ENCODE results near the gene MUC5AC.

Gene MUC5AC

DNA sequence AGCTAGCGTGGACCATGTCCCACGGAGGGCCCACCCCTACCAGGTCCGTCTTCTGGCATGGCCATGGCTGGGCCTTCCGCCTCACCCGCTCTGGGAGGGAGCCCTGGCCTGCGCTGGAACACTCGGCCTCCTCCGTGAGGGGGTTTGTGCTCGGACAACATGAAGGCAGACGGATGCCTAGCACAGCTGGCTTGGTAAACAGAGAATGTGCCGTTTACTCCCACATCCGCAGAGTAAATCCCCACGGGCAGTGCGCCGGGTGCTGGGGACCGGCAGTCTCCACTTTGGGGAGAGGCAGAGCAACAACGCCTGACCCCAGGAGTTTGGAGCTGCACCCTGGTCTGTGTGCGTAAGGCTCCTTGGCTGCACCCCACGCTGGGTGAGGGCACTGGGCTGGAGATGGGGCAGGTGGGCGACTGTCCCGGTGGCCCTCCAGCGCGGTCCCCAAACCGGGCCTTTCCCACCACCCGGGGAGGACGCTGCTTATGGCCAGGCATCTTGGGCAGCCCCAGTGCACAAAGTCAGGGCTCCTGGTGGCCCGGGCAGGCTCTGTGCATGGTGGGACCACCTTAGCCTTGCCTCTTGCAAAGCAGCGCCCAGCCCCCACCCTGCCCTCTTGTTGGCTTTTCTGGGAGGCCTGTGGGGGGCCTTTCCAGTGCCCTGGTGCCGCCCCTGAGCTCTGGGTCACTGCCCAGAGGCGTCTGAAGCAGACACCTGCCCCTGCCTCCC, 30.7 kb upstream of the MUC5AC start:
- TF ChIP-seq, protein P1, sequence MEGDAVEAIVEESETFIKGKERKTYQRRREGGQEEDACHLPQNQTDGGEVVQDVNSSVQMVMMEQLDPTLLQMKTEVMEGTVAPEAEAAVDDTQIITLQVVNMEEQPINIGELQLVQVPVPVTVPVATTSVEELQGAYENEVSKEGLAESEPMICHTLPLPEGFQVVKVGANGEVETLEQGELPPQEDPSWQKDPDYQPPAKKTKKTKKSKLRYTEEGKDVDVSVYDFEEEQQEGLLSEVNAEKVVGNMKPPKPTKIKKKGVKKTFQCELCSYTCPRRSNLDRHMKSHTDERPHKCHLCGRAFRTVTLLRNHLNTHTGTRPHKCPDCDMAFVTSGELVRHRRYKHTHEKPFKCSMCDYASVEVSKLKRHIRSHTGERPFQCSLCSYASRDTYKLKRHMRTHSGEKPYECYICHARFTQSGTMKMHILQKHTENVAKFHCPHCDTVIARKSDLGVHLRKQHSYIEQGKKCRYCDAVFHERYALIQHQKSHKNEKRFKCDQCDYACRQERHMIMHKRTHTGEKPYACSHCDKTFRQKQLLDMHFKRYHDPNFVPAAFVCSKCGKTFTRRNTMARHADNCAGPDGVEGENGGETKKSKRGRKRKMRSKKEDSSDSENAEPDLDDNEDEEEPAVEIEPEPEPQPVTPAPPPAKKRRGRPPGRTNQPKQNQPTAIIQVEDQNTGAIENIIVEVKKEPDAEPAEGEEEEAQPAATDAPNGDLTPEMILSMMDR (IDR thresholded peaks at IDR 0.05): no peak

DNA sequence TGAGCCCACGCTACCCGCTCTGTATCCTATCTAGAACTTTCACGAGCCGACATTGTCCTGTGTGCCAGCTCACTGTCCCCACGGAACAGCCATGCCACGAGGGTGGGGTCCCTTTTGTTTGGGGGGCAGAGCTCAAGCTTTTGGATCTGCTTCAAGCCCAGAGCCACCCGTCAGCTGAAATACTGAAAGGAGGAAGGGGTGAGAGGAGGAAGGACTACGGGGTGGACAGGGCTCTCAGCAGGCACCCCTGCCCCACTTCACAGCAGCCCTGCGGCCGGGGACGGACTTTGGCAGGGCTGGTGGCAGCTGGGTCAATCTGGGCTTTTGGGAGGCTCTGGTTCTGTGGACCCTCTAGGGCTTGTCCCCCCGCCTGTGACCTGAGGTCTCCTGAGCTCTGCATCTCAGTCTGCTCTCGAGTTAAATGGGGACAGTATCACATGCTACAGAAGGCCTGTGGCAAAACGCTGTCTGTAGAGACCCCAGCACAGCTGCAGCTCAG, 30.0 kb upstream of the MUC5AC start:
- TF ChIP-seq, protein P1 (IDR thresholded peaks at IDR 0.05): no peak

DNA sequence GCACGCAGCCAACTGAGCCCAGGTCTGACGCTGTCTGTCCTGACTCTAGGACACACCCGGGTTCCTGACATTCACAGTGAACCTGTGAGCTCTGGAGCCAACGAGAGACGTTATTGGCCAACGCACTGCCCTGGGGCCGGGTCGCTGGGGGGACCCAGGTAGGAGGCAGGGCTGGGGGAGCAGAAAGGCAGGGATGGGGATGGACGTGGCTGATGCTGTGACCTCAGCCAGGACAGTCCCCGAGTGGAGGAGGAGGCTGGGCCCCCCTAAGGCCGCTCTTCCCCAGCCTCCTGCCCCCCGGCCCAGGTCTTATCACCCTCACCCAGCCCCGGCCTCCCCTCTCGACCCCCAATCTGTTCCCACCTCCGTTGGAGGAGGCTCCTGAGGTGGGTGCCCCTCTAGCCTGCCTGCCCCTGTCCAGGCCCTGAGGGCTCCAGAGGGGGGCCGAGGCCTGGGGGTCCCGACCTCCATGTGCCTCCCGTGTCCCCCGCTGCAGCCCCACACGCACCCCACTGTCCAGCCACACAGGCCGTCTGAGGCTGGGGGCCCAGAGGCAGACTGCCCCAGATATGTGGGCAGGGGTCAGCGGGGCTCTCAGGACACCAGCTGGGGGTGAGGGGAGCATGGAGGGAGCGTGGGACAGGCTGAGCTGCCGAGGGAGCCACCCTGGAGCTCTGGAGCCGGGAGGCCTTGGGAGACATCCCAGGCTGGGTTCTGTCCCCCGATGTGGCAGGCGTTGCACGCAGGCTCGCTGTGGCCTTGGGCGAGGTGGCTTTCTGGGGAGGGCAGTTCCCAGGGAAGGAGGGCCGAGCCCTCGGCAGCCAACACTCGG, 29.2 kb upstream of the MUC5AC start:
- TF ChIP-seq, protein P1 (IDR thresholded peaks at IDR 0.05): no peak

DNA sequence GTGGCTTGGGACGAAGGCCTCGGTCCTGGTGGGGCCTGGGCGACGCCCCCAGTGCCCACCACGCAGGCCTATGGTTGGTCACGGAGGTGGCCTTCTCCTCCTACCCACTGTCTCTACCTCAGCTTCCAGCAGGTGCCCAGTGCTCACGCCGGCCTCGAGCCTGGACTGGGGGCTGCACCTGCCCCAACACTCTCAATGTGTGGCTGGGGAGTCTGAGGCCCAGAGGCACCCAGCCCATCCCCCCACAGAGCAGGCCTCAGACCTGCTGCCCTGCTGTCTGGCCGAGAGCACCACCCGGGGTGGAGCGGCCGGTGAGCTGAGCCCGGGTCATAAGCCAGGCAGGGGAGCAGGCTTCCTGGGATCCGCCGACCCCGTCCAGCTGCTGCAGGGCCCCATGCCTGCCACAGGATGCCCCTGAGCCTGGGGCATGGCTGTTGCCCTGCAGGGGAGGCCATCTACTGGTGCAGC, 28.6 kb upstream of the MUC5AC start:
- TF ChIP-seq, protein P1 (IDR thresholded peaks at IDR 0.05): no peak

DNA sequence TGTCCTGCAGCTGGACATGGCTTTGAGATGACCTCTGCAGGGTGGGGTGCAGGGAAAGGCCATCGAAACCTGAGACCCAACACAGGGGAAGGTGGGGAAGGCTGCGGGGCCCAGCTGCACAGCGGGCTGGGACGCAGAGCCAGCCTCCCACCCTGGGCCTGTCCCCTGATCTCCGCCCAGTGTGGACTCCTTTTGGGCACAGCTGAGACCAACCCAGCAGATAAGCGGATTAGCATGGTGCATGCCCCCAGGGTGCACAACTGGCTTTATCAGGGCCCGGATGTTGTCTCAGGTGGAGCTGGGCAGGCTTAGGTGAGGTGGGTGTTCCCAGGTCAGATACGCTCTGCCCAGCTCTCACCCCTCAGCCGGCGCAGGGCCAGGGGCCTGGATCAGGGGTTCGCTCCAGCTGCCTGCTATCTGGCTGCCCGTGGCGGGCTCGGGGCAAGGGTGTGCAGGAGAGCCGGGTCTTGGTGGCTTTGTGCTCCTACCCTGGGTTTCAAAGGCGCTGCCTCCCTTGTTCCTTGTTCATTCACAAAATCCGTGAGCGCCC, 28.1 kb upstream of the MUC5AC start:
- TF ChIP-seq, protein P1 (IDR thresholded peaks at IDR 0.05): no peak

DNA sequence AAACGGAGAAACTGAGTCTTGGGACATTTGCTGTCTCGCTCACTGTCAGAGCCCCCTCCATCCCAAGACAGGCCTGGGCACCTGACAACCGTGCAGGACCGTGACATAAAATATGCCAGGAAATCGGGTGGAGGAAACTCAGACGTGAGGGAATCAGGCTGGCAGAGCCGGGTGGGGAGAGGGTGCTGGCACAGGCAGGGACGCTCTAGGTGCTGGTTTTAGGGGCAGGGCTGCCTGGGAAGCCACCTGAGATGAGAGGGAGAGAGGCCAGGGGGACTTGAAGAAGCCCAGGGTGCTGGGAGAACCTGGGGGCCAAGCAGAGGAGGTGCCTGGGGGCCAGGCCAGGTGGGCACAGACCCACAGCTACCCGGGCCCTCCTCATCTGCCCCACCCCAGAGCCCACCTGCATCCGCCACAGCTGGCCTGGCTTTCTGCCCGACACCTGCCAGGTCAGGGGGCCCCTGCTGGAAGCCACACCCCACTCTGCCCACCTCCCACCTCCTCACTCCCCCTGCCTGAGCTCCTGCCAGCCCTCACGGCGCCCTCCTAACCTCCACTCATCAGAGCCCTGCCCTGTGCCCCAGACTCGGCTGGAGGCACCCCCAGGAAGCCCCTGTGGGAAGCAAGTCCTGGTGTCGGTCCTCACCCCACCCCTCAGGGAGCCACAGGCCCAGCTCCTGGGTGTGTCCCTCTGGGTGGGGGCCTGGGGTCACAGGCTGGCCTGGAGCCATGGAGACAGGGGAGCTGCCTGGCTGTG, 27.3 kb upstream of the MUC5AC start:
- TF ChIP-seq, protein P1 (IDR thresholded peaks at IDR 0.05): no peak

Data from LNCAP (cell line).